GM21737 (cell line): ENCODE data around the gene CCT5.
"Not testable (repeated sequence)": the region's sequence is repeated elsewhere in the genome, so short reads cannot be mapped to it uniquely, and the experiment has no call there.

Source experiments
- ATAC-seq: cut with Tn5 transposase; IDR thresholded peaks from one replicate; pipeline ENCODE4 v1.9.1; 2021; ENCODE audit warnings: mild to moderate bottlenecking, moderate library complexity; ENCODE audit not compliant: unreplicated experiment

The CCT5 gene

DNA sequence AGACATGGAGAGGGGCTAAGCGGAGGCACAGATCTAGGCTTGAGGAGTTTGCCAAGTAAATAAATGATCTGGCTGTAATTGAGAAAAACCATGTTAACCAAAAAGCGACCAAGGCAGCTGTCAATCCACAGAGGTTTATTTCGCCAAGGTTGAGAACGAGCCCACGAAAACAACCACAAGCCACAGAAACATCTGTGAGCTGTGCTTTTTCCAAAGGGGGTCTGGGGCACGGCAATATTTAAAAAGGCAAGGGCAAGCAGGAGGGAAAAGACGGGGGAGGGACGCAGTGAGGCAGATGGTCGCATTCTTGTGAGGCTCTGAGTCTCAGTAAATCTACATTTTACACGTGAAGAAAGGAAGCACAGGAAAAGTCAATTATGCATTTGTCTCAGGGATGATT is 25.4 kb downstream of the CCT5 start:
- no peak for ATAC-seq

DNA sequence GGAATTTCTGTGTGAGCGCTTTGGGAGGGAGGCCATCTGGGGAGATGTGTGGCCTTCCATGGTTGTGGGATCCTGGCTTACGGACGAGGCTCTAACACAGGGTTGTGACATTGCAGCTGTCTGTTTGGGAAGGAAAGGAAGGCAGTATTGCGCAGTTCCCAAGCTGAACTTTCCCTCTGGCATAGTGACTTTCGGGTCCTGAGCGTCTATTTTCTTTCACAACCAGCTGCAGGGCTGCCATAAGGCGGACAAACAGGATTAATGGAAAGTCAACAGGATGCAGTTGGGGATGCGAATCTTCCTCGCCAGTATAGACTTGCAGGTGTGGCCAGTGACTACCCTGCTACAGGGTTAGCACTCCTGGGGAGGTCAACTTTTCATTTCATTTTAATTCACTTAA is 25.9 kb downstream of the CCT5 start:
- ATAC-seq: no peak

DNA sequence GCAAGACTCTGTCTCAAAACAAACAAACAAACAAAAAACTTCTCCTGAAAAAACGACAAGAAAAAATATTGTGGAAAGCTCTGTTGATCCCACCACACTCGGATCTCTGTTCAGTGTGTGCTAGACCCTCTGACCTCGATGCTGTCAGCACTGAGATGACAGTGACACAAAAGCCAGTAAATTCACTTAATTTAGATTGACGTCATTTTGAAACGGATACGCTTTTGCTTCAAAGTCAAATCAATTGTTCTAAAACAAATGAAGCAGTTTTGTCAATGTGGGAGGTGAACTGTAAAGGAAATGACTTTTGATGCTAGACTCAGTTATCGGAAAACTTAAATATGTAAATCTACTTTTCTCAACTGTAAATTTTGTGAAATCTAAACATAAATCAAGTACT is 26.6 kb downstream of the CCT5 start:
- ATAC-seq: no peak

DNA sequence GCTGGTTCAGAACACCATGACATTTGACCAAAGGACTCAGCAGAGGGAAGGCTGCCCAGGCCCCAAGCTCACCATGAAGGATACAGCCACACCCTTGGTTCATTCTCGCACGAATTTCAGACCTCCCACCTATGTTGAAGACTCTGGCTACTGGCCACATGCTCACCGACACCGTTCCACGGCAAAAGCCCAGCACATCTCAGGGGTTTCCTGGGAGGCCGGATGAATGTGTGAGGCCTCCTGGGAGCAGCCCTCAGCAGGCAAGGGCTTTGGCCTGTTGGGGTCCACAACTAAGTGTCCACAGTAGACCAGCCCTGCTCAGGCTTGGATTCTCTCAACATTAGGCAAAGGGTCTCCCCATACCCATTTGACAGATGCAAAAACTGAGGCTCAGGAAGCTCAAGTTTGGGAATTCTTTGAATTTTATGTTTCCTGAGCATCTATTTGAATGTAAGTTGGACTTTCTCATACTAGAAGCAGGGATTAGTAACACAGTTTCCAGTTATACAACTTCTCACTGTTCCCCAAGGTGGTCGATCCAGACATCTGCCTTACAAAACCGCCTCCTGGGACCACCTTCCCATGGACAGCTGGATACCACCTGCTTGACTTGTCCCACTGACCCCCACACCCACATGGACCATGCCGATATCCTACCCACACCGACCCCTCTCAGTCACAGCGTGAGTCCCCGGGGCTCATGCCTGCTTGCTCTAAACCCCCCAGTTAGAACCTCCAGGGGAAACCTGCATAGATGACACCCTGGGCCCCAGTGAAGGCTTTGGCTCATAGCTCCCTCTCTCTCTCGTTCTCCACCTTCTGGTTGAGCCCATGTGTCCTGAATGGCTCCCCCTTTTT is 27.9 kb downstream of the CCT5 start:
- no peak for ATAC-seq

DNA sequence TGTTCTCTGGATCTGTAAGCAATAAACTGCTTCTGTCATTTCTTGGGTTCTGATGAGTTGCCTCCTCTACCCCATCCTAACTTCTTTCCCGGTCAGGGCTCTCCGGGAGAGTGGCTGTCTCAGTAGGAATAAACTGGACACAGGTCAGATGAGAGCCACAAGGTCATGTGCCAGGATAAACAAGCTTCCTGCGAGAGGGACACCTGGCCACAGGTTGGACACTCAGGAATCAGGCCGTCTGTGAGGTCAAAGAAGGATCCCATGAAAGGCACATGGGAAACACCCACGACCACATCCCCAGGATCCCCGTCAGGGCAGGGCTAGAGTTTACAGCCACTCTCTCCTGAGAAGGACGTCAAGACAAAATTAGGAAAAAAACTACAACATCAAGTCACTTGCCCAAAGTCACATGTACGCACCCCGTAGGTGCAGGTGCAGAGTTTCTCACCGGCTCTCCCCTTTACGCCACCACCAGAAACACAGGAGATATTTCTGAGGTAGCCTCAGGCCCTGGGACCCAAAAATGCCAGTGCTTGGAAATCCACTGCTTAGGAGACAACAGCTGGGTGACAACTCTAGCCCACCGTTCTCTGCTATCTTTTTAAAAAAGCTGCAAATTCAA is 28.7 kb downstream of the CCT5 start:
- no peak for ATAC-seq

DNA sequence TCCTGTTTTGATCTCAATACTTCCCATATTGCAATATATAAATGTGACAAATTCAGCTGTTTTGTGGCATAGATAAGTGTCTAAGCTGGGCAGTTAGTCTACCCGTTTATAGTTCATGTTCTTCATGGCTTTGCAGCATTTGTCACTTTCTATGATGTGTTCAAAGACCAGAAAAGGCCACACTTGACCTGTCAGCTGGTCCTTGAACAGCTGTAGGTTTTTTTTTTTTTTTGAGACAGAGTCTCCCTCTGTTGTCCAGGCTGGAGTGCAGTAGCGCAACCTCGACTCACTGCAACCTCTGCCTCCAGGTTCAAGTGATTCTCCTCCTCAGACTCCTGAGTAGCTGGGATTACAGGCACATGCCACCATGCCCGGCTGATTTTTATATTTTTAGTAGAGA is 29.2 kb downstream of the CCT5 start:
- ATAC-seq: no peak

DNA sequence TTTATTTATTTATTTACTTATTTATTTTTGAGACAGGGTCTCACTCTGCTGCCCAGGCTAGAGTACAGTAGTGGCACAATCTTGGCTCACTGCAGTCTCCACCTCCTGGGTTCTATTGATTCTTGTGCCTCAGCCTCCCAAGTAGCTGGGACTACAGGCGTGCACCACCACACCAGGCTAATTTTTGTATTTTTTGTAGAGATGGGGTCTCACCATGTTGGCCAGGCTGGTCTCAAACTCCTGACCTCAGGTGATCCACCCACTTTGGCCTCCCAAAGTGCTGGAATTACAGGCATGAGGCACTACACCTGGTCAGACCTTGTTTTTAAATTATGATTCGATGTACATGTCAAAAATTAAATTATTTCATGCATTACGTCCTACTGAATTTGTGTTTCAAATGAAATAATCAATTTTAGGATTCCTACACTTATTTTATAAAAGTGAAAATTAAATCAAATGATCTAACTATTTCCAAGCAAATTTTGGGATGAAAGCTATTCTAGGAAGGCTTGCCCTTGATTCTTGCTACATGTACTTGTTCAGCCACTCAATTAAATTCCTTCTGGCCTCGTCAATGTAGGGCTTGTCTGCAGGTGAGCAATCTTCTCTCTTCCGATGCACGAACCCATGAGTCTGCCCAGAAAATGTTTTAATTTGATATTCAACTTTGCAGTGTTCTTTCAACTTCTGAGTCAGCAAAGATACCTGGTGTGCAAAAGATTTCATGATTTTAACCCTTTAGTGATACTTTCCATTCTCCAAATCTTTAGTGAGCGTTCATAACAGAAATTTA is 30.0 kb downstream of the CCT5 start:
- no peak for ATAC-seq

DNA sequence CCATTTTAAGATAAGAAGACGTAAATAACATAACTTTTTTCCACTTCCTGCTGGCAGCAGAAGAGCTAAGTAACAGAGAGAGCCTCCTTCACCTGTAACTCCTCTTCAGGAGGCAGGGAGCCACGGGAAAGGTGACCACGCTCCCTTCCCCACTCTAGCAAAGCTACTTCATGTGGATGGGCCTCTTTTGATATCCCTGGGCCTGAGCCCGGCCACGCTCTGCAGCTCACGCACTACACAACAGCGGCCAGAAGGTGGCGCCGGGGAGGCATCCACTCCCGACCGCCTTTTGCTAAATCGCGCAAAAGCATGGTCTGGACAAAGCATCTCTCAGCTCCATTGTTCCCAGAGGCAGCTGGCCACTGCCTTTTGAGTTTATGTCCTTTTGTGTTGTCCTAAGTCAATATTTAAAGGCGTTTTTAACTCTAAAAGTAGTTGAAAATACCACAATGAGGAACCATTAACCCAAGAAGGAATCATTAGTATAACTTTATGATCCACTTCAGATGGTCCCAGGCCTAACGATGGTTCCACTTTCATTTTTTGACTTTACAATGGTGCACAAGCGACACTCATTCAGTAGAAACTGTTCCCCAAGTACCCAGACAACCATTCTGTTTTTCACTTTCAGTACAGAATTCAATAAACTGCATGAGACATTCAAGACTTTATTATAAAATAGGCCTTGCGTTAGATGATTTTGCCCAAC is 34.0 kb downstream of the CCT5 start:
- peak; percentile 90 for ATAC-seq

DNA sequence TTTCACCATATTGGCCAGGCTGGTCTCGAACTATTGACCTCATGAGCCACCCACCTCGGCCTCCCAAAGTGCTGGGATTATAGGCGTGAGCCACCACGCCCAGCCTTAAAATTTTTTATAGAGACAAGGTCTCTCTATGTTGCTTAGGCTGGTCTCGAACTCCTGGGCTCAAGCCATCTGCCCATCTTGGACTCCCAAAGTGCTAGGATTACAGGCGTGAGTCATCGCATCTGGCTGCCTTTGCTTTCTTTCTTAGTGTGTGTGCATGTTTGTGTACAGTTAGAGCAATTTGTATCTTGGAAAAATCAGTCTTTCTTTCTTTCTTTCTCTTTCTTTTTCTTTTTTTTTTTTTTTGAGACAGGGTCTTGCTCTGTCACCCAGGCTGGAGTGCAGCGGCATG is 35.3 kb downstream of the CCT5 start:
- not testable (repeated sequence) for ATAC-seq

DNA sequence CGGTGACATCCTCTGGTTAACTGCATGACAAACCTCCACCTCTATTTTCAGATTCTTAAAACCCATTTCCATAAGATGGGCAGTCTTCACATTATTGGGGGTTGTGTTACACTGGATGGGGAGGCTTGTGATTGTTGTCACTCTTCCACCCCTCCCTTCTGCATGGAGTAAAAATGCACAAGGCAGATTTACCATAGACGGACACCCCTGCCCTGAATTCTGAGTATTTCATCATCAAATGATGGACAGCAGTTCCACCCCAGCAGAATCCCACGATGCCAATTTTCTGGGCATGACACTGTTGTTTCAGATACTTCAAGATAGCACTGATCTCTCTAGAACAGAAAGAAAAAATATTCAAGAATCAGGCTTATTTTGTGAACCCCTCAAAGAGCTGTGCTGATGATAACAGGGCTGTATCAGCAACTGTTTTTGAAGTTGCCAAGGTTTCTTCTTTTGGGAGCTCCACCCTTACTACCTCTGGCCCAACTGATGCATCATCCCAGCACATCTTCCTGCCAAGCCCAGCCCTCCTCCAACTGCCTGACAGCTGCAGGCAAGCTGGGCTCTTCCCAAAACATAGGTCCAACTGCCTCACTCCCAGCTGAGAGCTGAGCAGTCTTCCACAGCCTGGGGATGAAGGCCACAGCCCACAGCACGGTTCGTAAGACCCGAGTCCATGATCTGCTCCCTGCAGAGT is 36.2 kb downstream of the CCT5 start:
- no peak for ATAC-seq

DNA sequence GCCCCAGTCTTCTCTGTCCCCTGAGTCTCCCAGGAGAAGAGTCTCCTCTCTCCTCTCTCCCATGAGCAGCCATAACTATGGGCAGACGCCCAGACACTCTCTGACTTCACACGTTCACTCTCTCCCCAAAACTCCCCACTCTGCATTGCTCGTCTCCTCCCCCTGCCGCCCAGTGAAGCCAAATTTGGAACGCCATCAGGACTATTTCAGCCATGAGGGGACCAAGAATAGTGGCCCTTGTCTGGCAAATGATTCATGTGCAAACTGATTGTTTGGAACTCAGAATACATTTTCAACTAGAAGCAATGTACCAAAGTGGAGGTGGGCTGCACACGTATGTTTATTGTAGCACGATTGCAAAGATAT is 36.8 kb downstream of the CCT5 start:
- no peak for ATAC-seq

DNA sequence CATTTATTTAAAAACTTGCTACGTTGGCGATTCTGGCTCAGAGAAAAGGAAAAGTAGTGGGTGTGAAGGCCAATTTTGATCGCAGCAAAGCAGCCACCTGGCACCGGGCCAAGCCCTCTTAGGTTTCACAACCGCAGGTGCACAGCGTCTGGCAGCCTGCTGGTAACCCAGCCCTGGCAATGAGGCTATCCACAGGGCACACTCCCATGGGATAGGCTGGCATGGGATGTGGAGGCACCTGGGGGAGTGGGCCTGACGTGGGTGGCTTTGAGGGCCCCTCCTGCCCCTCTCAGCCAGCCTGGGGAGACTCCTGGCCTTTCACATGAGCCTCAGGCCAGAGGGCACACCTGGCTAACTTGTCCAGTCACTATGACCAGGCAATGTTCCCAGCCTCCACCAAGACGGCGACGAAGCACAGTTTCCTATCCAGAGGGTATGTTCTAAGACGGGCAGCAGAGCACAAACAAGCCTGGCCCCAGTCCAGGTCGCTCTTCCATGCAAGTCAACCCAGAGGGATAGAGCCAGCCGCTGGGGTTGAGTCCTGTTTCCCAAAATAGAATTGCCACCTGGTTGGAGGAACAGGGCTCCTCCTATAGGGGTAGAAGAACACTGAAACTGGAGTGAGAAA is 38.6 kb downstream of the CCT5 start:
- no peak for ATAC-seq

DNA sequence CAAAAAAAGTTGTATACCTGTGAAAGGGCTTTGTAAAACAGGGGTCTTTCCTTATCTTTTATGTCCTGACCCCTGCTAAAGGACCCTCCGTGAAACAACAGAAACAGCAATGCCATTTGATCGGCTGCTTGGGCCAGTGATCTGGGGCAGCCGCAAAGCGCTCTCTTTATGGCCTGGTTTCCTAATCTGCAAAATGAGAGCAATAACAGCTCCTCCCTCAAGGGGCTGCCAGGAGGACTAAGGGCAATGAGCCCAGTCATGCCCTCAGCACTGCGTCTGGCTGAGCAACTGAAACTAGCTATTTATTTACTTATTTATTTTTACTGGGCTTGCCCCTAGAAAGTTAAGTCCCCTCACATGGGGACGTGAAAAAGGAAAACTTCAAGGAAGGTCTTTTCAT is 39.3 kb downstream of the CCT5 start:
- no peak for ATAC-seq

DNA sequence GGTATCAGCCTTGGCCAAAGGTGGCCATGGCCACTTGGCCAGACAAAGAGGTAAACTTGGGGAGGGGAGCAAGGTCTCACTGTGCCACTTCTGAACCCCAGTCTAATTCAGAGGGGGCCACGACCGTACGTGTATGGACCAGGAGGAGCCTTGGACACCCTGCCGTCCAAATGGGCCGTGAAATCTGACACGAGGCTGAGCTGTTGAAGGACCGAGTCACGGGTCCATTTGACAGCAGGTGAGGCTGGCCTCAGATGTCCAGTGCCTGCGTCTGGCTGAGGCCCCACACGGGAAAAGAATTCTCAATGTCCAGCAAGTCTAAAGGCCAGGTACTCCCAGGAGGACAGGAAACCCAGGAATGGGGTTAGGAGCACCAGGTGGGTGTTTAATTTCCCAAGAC is 39.9 kb downstream of the CCT5 start:
- ATAC-seq: no peak

DNA sequence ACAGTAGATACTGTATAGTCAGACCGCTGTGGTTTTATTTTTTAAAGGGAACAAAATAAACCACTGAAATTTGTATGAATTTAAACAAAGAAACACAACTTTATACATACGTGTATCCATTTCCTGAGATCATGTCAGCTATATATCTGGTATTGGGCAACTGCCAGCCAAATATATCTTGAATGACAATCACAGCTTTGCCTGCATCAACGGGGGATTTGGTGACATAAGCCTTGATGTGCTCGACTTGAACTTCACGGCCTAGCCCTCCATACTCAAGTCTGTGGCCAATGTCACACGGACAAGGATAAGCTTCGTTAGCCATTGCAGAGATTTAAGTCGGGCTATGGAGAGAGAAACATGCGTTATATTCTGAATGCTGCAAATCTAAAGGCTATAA is 40.4 kb downstream of the CCT5 start:
- ATAC-seq: no peak

DNA sequence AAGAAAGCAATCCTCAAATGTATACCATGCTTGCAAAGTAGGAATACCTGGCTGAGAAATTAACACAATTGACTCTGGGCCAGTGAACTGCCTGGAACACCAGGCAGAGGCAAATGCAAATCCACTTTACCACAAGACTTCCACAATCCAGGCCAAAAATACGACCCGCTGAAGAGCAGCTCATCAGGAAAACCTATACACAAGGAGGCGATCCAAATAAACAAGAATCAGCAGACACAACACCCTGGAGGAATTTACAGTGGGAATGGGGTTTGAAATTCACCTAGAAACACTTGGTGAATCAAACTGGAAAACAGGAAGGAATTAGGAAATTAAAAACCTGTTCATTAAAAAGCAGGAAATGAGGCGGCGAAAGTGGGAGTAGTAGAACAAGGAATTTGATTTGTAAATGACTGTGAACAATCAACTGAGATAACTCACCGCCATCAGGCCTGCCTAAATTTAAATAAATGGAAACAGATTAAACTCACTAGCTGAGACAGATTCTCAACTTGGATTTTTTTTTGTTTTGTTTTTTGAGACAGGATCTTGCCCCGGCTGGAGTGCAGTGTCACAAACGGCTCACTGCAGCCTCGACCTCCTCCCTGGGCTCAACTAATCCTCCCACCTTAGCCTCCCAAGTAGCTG is 41.7 kb downstream of the CCT5 start:
- ATAC-seq: no peak

DNA sequence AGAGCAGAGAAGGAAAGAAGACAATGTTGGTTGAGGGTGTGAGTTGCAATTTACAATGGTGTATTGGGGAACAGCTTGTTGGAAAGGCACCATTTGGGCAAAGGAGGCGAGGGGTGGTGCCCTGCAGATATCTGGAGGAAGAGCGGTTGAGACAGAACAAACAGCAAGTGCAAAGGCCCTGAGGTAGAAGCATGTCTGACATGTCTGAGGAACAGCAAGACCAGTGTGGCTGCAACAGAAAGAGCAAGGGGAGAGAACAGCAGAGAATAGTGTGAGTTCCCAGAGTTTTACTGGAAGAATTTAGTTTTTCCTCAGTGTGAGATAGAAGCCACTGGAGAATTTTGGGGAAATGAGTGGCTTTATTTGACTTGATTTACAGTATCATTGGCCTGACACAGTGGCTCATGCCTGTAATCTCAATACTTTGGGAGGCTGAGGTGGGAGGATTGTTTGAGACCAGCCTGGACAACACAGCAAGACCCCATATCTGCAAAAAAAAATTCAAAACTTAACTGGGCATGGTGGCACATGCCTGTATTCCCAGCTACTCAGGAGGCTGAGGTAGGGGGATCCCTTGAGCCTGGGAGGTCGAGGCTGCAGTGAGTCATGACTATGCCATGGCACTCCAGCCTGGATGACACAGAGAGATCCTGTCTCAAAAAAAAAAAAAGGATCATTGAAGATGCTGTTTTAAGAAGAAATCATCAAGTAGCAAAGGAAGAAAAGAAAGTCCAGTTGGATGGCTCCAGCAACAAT is 44.0 kb downstream of the CCT5 start:
- no peak for ATAC-seq

DNA sequence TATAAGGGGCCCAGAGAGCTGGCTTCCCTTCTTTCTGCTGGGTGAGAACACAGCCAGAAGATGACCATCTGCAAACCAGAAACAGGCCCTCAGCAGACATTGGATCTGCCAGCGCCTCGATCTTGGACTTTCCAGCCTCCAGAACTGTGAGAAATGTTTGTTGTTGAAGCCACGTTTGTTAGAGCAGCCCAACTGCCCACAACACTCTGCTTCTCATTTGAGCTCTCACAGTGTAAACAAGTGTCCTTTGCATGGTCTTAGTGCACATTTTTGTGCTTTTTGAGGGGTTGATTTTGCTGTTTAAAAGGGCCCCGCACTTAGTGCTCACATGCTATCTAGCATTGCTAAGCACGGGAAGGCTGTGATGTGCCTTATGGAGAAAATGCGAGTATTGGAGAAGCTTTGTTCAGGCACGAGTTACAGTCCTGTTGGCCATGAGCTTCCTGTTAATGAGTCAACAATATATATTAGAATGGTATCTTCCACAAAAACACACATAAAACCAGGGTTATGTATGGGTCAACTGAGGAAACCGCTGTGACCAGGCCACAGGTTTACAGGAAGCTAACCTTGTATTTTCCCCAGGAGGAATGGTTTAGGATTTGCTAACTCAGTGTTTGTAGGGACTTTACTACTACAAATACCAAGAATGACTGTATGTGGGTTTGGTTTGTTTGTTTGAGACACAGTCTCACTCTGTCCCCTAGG is 45.7 kb downstream of the CCT5 start:
- ATAC-seq: no peak
